Calu3 (cell line): ENCODE measurements around the gene RNPS1. TPM values are rescaled to one million over a fixed set of nuclear protein-coding genes. Genes with fewer than 3 reads are reported as not detected.

Experiments
- BruUV-seq: library from RNA; stranded (reverse); fragments of 400-500 nt; replicated peaks from 2 replicates; lab custom pipeline; 2021; lab: Mats Ljungman, UMichigan
- CTCF ChIA-PET: fragments of 300-600 bp; sonication (Branson Sonifier 250); formaldehyde crosslinking; loops from one replicate; lab custom pipeline; 2022; ENCODE audit warnings: antibody characterized with exemption; lab: Charles Lee
- DNase-seq: peaks from one replicate; pipeline ENCODE4 v3.0.0; 2022
- H3K27ac Mint-ChIP-seq: one replicate; pipeline ENCODE4 v1.8.0; 2022; ENCODE audit warnings: mixed read lengths; ENCODE audit not compliant: unreplicated experiment
- H3K27me3 Mint-ChIP-seq: one replicate; pipeline ENCODE4 v1.8.0; 2022; ENCODE audit warnings: mixed read lengths; ENCODE audit not compliant: unreplicated experiment
- H3K36me3 Mint-ChIP-seq: one replicate; pipeline ENCODE4 v1.8.0; 2022; ENCODE audit warnings: mild to moderate bottlenecking, moderate library complexity, mixed read lengths; ENCODE audit not compliant: insufficient read depth, unreplicated experiment
- H3K4me1 Mint-ChIP-seq: one replicate; pipeline ENCODE4 v1.8.0; 2022; ENCODE audit warnings: mild to moderate bottlenecking, low read depth, mixed read lengths; ENCODE audit not compliant: unreplicated experiment
- H3K4me3 Mint-ChIP-seq: one replicate; pipeline ENCODE4 v1.8.0; 2022; ENCODE audit warnings: mild to moderate bottlenecking, low read depth, moderate library complexity, mixed read lengths; ENCODE audit not compliant: unreplicated experiment
- H3K9me3 Mint-ChIP-seq: one replicate; pipeline ENCODE4 v1.8.0; 2022; ENCODE audit warnings: low read depth, mixed read lengths; ENCODE audit not compliant: unreplicated experiment
- CTCF ChIP-seq: fragments of 200-600 bp; IDR thresholded peaks from one replicate; pipeline ENCODE4 v1.8.0; 2022; ENCODE audit warnings: antibody characterized with exemption; ENCODE audit not compliant: unreplicated experiment
- intact Hi-C: fragments of 100-400 bp; cut with micrococcal nuclease; formaldehyde crosslinking; loops from one replicate; pipeline ENCODE4 v1.10.0; 2022; ENCODE audit not compliant: unreplicated experiment
- total RNA-seq: library from RNA; stranded (reverse); gene quantifications from 2 replicates; pipeline ENCODE4 v1.2.3, GENCODE V29; 2022

Gene RNPS1
- total RNA-seq, 1 experiment from 2014 or later: 287 TPM

- no peak for DNase-seq
- CTCF ChIA-PET: no interaction called here
- Mint-ChIP-seq H3K4me1 (peaks cover 8% of the 10 kb centered on the region), H3K27ac (peak overlapping the region; percentile 31), H3K36me3 (peaks cover 68% of the 10 kb centered on the region), H3K27me3 (no peaks in the 10 kb centered on the region), H3K9me3 (no peaks in the 10 kb centered on the region), H3K4me3 (peak overlapping the region; percentile 32)
- BruUV-seq: no TSS peak
- TF ChIP-seq CTCF: no peak
- intact Hi-C loops: no loop called here
Observed at GRCh38 chr16:2235695-2236336, 32.1 kb downstream of the RNPS1 start.

- intact Hi-C loops: no loop called here
- TF ChIP-seq CTCF: no peak
- Mint-ChIP-seq H3K36me3 (peaks cover 72% of the 10 kb centered on the region), H3K4me3 (peak overlapping the region; percentile 32), H3K4me1 (peaks cover 8% of the 10 kb centered on the region), H3K9me3 (no peaks in the 10 kb centered on the region), H3K27ac (peak overlapping the region; percentile 31), H3K27me3 (no peaks in the 10 kb centered on the region)
- CTCF ChIA-PET: no interaction called here
- no peak for DNase-seq
- no TSS peak for BruUV-seq
Observed at GRCh38 chr16:2235234-2235651, 32.7 kb downstream of the RNPS1 start.

GRCh38 chr16:2234813-2235170 is 33.1 kb downstream of the RNPS1 start:
- no peak overlapping the region for H3K27ac Mint-ChIP-seq
- intact Hi-C loops: no loop called here
- TF ChIP-seq CTCF: no peak
- no peaks in the 10 kb centered on the region for H3K27me3 Mint-ChIP-seq
- no peaks in the 10 kb centered on the region for H3K9me3 Mint-ChIP-seq
- CTCF ChIA-PET: no interaction called here
- H3K4me1 Mint-ChIP-seq: peaks cover 8% of the 10 kb centered on the region
- peak overlapping the region; percentile 32 for H3K4me3 Mint-ChIP-seq
- H3K36me3 Mint-ChIP-seq: peaks cover 72% of the 10 kb centered on the region
- DNase-seq: no peak
- BruUV-seq: no TSS peak

- no peak for DNase-seq
- H3K36me3 Mint-ChIP-seq: peaks cover 72% of the 10 kb centered on the region
- peaks cover 8% of the 10 kb centered on the region for H3K4me1 Mint-ChIP-seq
- no peak for TF ChIP-seq CTCF
- CTCF ChIA-PET: no interaction called here
- peak overlapping the region; percentile 61 for H3K27ac Mint-ChIP-seq
- BruUV-seq: no TSS peak
- no peak overlapping the region for H3K4me3 Mint-ChIP-seq
- H3K9me3 Mint-ChIP-seq: no peaks in the 10 kb centered on the region
- H3K27me3 Mint-ChIP-seq: no peaks in the 10 kb centered on the region
- intact Hi-C loops: no loop called here
Observed at GRCh38 chr16:2233872-2234812, 33.8 kb downstream of the RNPS1 start.
